A549 (cell line): ENCODE results near the gene TMEM163. TPM values are rescaled to one million over a fixed set of nuclear protein-coding genes. Genes with fewer than 3 reads are reported as not detected.

Source experiments
- ATAC-seq, 2 experiments: fragments of 200-7000 bp in 1 of 2; fragments of >200 bp in 1 of 2; cut with Nextera tagmentation in 1 of 2; cut with Tn5 transposase in 1 of 2; 3 replicates each; pipeline versions ENCODE4 v1.8.0 to v1.9.1; 2018 to 2020; ENCODE audit warnings: mild to moderate bottlenecking in 1 of 2, moderate library complexity in 1 of 2
- CTCF ChIA-PET: fragments of 300-600 bp; sonication (Branson Sonifier 250); formaldehyde crosslinking; extraction: SDS; loops from one replicate; lab custom pipeline; 2021; ENCODE audit warnings: antibody characterized with exemption, inconsistent platforms; lab: Yijun Ruan, JAX
- POLR2A ChIA-PET: fragments of 350-600 bp; formaldehyde crosslinking; extraction: SDS; loops from one replicate; lab custom pipeline; 2021; ENCODE audit warnings: antibody characterized with exemption, inconsistent platforms; lab: Yijun Ruan, JAX
- DNase-seq, 2 experiments: peaks; one replicate each; pipeline versions ENCODE4 v3.0.0 to v3.0.0-alpha.2; 2011 to 2016; ENCODE audit warnings: low read depth in 1 of 2, low spot score in 1 of 2
- FAIRE-seq: peaks from 2 replicates; lab custom pipeline; 2011; peaks lifted over from hg19 to GRCh38; lab: Jason Lieb, UNC
- H3K27ac ChIP-seq, 2 experiments: fragments of >200 bp; sonication (Bioruptor Twin); formaldehyde crosslinking; 3 replicates each; pipeline ENCODE4 v1.5.1; 2016 to 2017
- H3K4me1 ChIP-seq: fragments of >200 bp; sonication (Bioruptor Twin); formaldehyde crosslinking; 3 replicates; pipeline ENCODE4 v1.6.1; 2016
- H3K4me2 ChIP-seq: fragments of >200 bp; sonication (Bioruptor Twin); formaldehyde crosslinking; 3 replicates; pipeline ENCODE4 v1.6.1; 2016
- H3K4me3 ChIP-seq: fragments of >200 bp; sonication (Bioruptor Twin); formaldehyde crosslinking; 3 replicates; pipeline ENCODE4 v1.5.1; 2016
- H3K9me3 ChIP-seq: fragments of >200 bp; sonication (Bioruptor Twin); formaldehyde crosslinking; 3 replicates; pipeline ENCODE4 v1.6.1; 2016
- CBX8 ChIP-seq: fragments of 200-600 bp; sonication (generic); IDR thresholded peaks from 2 replicates; pipeline ENCODE4 v1.6.1; 2016
- CHD4 ChIP-seq: fragments of 200-600 bp; sonication (generic); IDR thresholded peaks from 2 replicates; pipeline ENCODE4 v1.6.1; 2016; ENCODE audit warnings: antibody characterized with exemption, mild to moderate bottlenecking, borderline replicate concordance
- EP300 ChIP-seq, 2 experiments: fragments of >200 bp; sonication (Bioruptor Twin); formaldehyde crosslinking; IDR thresholded peaks; 2 replicates in 1 of 2; 3 replicates in 1 of 2; pipeline ENCODE4 v1.6.1; 2016 to 2017
- FOXS1 ChIP-seq: fragments of 250-450 bp; sonication (Bioruptor Pico); IDR thresholded peaks from 2 replicates; pipeline ENCODE4 v1.5.0; 2020; ENCODE audit warnings: mild to moderate bottlenecking, moderate library complexity
- GATA3 ChIP-seq: IDR thresholded peaks from 2 replicates; pipeline ENCODE4 v1.6.1; 2012; ENCODE audit warnings: borderline replicate concordance
- HOXA7 ChIP-seq: fragments of 250-450 bp; sonication (Bioruptor Pico); IDR thresholded peaks from 2 replicates; pipeline ENCODE4 v1.5.0; 2020; ENCODE audit warnings: mild to moderate bottlenecking, moderate library complexity
- HOXB13 ChIP-seq: fragments of 250-450 bp; sonication (Bioruptor Pico); IDR thresholded peaks from 2 replicates; pipeline ENCODE4 v1.5.0; 2020; ENCODE audit warnings: low read depth, mild to moderate bottlenecking, moderate library complexity
- HOXB5 ChIP-seq: fragments of 250-450 bp; sonication (Bioruptor Pico); IDR thresholded peaks from 2 replicates; pipeline ENCODE4 v1.5.0; 2020; ENCODE audit warnings: mild to moderate bottlenecking, moderate library complexity
- JUN ChIP-seq, 2 experiments: fragments of >200 bp; sonication (Bioruptor Twin); formaldehyde crosslinking; IDR thresholded peaks; 2 replicates in 1 of 2; 3 replicates in 1 of 2; pipeline ENCODE4 v1.6.1; 2016 to 2017
- KDM1A ChIP-seq: fragments of 200-600 bp; sonication (generic); IDR thresholded peaks from 2 replicates; pipeline ENCODE4 v1.6.1; 2016; ENCODE audit warnings: low read depth, mild to moderate bottlenecking
- KDM5A ChIP-seq: fragments of 200-600 bp; sonication (generic); IDR thresholded peaks from 2 replicates; pipeline ENCODE4 v1.6.1; 2016; ENCODE audit warnings: antibody characterized with exemption, mild to moderate bottlenecking
- MAFK ChIP-seq: fragments of 450-650 bp; IDR thresholded peaks from 2 replicates; pipeline ENCODE4 v1.6.1; 2014; ENCODE audit not compliant: partially characterized antibody
- MAX ChIP-seq: IDR thresholded peaks from 2 replicates; pipeline ENCODE4 v1.6.1; 2012
- NFE2L2 ChIP-seq: fragments of 150-350 bp; conservative IDR thresholded peaks from 2 replicates; pipeline ENCODE4 v1.6.1; 2014; ENCODE audit warnings: low read length
- NPAS2 ChIP-seq: fragments of 250-450 bp; sonication (Bioruptor Pico); IDR thresholded peaks from 2 replicates; pipeline ENCODE4 v1.8.0; 2022; ENCODE audit warnings: mild to moderate bottlenecking, moderate library complexity, borderline replicate concordance
- NR3C1 ChIP-seq: fragments of >200 bp; sonication (Bioruptor Twin); formaldehyde crosslinking; IDR thresholded peaks from 3 replicates; pipeline ENCODE4 v1.6.1; 2017
- PBX3 ChIP-seq: IDR thresholded peaks from 2 replicates; pipeline ENCODE4 v1.6.1; 2012
- RAD21 ChIP-seq, 2 experiments: fragments of >200 bp in 1 of 2; sonication (Bioruptor Twin) in 1 of 2; formaldehyde crosslinking in 1 of 2; IDR thresholded peaks in 1 of 2; conservative IDR thresholded peaks in 1 of 2; 2 replicates in 1 of 2; 3 replicates in 1 of 2; pipeline ENCODE4 v1.6.1; 2012 to 2018; ENCODE audit warnings: inconsistent platforms in 1 of 2
- RARB ChIP-seq: fragments of 250-450 bp; sonication (Bioruptor Pico); IDR thresholded peaks from 2 replicates; pipeline ENCODE4 v1.8.0; 2021; ENCODE audit warnings: mild to moderate bottlenecking, moderate library complexity
- SREBF2 ChIP-seq: fragments of 450-650 bp; IDR thresholded peaks from 2 replicates; pipeline ENCODE4 v1.6.1; 2014; ENCODE audit warnings: mild to moderate bottlenecking, moderate library complexity
- TFCP2L1 ChIP-seq: fragments of 250-450 bp; sonication (Bioruptor Pico); IDR thresholded peaks from 2 replicates; pipeline ENCODE4 v1.5.0; 2021; ENCODE audit warnings: mild to moderate bottlenecking
- TP53 ChIP-seq: fragments of 250-450 bp; sonication (Bioruptor Pico); IDR thresholded peaks from 2 replicates; pipeline ENCODE4 v1.5.0; 2021; ENCODE audit warnings: mild to moderate bottlenecking, moderate library complexity
- USF2 ChIP-seq: fragments of 450-650 bp; IDR thresholded peaks from 2 replicates; pipeline ENCODE4 v1.6.1; 2014; ENCODE audit warnings: antibody characterized with exemption
- ZC3H11A ChIP-seq: fragments of 450-650 bp; IDR thresholded peaks from 2 replicates; pipeline ENCODE4 v1.6.1; 2014; ENCODE audit warnings: antibody characterized with exemption, mild to moderate bottlenecking
- ZFP36 ChIP-seq: fragments of 450-650 bp; IDR thresholded peaks from 2 replicates; pipeline ENCODE4 v1.6.1; 2014; ENCODE audit warnings: borderline replicate concordance; ENCODE audit not compliant: partially characterized antibody
- ZNF302 ChIP-seq: fragments of 250-450 bp; sonication (Bioruptor Pico); IDR thresholded peaks from 2 replicates; pipeline ENCODE4 v1.9.0; 2021; ENCODE audit warnings: inconsistent platforms, mild to moderate bottlenecking, moderate library complexity
- ZSCAN20 ChIP-seq: fragments of 250-450 bp; sonication (Bioruptor Pico); IDR thresholded peaks from 2 replicates; pipeline ENCODE4 v1.8.0; 2022; ENCODE audit warnings: mild to moderate bottlenecking, moderate library complexity
- WGBS: methylation state at CpG from one replicate; pipeline ENCODE4 v1.1.6; 2017; ENCODE audit errors: missing lambda C conversion rate; 5-methylcytosine and 5-hydroxymethylcytosine counted together
- polyA plus RNA-seq, 4 experiments: library from polyadenylated mRNA; depleted of rRNA in 3 of 4; stranded (reverse); fragments of >200 nt; fragmentation: RNase III in 1 of 4; extraction: RNeasy Plus Mini Kit Qiagen cat#74134 plus additional on column Dnase treatment in 1 of 4; gene quantifications; 2 replicates in 3 of 4; 3 replicates in 1 of 4; pipeline ENCODE4 v1.2.3, GENCODE V29; 2011 to 2017
- TF ChIP-seq, protein P1 (sequence below): fragments of 250-450 bp; sonication (Bioruptor Pico); IDR thresholded peaks from 2 replicates; pipeline ENCODE4 v1.5.0; 2021; ENCODE audit warnings: mild to moderate bottlenecking, moderate library complexity, borderline replicate concordance
- TF ChIP-seq, protein P2 (sequence below): fragments of >200 bp; sonication (Bioruptor Twin); formaldehyde crosslinking; IDR thresholded peaks from 3 replicates; pipeline ENCODE4 v1.6.1; 2016
- TF ChIP-seq, protein P3 (sequence below): fragments of 150-350 bp; IDR thresholded peaks from 2 replicates; pipeline ENCODE4 v1.6.1; 2014; ENCODE audit warnings: low read depth, mild to moderate bottlenecking, low read length

The TMEM163 gene
- polyA plus RNA-seq, 2 of the 4 experiments (the other 2 are of a cell fraction): not detected

GRCh38 chr2:134593519-134593918 is 125.3 kb downstream of the TMEM163 start:
- Histone ChIP-seq H3K4me3 (no peak overlapping the region), H3K4me2 (no peak overlapping the region), H3K9me3 (peaks cover 7% of the 10 kb centered on the region), H3K4me1 (no peaks in the 10 kb centered on the region), H3K27ac (no peak overlapping the region)
- no peak for TF ChIP-seq CBX8
- no peak for TF ChIP-seq RAD21 (conservative IDR thresholded peaks at IDR 0.05 in 1 of 2, IDR thresholded peaks at IDR 0.05 in 1 of 2)
- TF ChIP-seq, protein P1, sequence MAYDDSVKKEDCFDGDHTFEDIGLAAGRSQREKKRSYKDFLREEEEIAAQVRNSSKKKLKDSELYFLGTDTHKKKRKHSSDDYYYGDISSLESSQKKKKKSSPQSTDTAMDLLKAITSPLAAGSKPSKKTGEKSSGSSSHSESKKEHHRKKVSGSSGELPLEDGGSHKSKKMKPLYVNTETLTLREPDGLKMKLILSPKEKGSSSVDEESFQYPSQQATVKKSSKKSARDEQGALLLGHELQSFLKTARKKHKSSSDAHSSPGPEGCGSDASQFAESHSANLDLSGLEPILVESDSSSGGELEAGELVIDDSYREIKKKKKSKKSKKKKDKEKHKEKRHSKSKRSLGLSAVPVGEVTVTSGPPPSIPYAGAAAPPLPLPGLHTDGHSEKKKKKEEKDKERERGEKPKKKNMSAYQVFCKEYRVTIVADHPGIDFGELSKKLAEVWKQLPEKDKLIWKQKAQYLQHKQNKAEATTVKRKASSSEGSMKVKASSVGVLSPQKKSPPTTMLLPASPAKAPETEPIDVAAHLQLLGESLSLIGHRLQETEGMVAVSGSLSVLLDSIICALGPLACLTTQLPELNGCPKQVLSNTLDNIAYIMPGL (CRISPR knock-in tag): no peak
- ChIA-PET POLR2A (no interaction called here), CTCF (interaction anchor here (0.7 kb wide), 1 partner anchor 17 kb away, joined by 3 read pairs; no protein-coding TSS in a partner anchor)
- 42% methylated on average over 8 of the region's 8 CpGs for WGBS
- no peak for FAIRE-seq
- no peak for DNase-seq
- no peak for ATAC-seq

DNA sequence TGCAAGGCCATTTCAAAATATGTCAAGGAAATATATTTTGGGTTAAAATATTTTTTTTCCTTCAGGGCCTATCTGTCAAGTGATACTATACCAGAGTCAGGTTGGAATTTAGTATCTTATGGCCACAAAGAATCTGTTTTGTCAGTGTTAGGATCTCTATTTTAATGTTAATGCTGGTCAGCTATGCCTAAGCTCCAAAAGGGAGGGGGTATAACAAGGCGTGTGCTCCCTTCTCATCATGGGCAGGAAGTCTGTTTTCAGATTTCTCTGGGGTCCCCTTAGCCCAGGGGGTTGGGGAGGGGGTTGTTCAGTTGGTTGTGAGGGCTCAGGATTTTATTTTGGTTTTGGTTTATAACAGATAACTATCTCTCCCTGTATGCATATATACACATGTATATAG is 126.4 kb downstream of the TMEM163 start:
- no peak for FAIRE-seq
- H3K4me2 ChIP-seq: no peak overlapping the region
- DNase-seq: no peak
- no peak for ATAC-seq
- no peak overlapping the region for H3K27ac ChIP-seq
- peaks cover 7% of the 10 kb centered on the region for H3K9me3 ChIP-seq
- no peaks in the 10 kb centered on the region for H3K4me1 ChIP-seq
- POLR2A ChIA-PET: no interaction called here
- CTCF ChIA-PET: interaction anchor here (0.6 kb wide), 1 partner anchor 44 kb away, joined by 3 read pairs; no protein-coding TSS in a partner anchor
- no peak for TF ChIP-seq KDM1A
- no peak for TF ChIP-seq HOXB13 (CRISPR knock-in tag)
- no peak for TF ChIP-seq JUN (IDR thresholded peaks at IDR 0.05)
- TF ChIP-seq GATA3: no peak
- TF ChIP-seq HOXA7 (CRISPR knock-in tag): no peak
- TF ChIP-seq ZC3H11A: no peak
- TF ChIP-seq CHD4: no peak
- no peak for TF ChIP-seq CBX8
- TF ChIP-seq ZNF302 (CRISPR knock-in tag): no peak
- TF ChIP-seq, protein P2, sequence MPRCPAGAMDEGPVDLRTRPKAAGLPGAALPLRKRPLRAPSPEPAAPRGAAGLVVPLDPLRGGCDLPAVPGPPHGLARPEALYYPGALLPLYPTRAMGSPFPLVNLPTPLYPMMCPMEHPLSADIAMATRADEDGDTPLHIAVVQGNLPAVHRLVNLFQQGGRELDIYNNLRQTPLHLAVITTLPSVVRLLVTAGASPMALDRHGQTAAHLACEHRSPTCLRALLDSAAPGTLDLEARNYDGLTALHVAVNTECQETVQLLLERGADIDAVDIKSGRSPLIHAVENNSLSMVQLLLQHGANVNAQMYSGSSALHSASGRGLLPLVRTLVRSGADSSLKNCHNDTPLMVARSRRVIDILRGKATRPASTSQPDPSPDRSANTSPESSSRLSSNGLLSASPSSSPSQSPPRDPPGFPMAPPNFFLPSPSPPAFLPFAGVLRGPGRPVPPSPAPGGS: no peak
- TF ChIP-seq RARB (CRISPR knock-in tag): no peak
- no peak for TF ChIP-seq KDM5A
- no peak for TF ChIP-seq HOXB5 (CRISPR knock-in tag)
- no peak for TF ChIP-seq NPAS2 (CRISPR knock-in tag)
- no peak for TF ChIP-seq MAX
- no peak for TF ChIP-seq NR3C1
- no peak for TF ChIP-seq TP53 (CRISPR knock-in tag)
- 13% methylated on average over 1 of the region's 1 CpG for WGBS
- no peak overlapping the region for H3K4me3 ChIP-seq

DNA sequence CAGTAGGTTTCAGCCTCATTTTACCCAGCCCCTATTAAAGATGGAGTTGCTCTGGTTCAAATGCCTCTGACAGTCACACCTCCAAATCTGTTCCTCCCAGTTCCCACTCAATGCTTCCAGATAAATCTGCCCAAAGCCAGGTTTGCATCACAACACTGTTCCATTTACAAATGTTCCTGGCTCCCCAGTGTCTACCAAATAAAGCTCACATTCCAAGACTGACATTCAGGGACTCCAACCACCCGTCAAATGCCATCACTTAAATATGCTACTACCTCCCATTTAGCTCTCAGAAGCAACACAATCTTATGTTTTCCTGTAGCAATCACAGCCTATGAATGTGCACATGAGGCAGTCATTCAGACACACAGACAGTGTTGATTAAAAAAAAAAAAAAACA is 127.3 kb downstream of the TMEM163 start:
- POLR2A ChIA-PET: no interaction called here
- H3K9me3 ChIP-seq: peaks cover 7% of the 10 kb centered on the region
- WGBS: 13% methylated on average over 1 of the region's 1 CpG
- H3K27ac ChIP-seq: no peak overlapping the region
- no peak overlapping the region for H3K4me2 ChIP-seq
- ATAC-seq (no peak), FAIRE-seq (no peak), DNase-seq (no peak)
- no peaks in the 10 kb centered on the region for H3K4me1 ChIP-seq
- CTCF ChIA-PET: interaction anchor here (0.6 kb wide), 2 partner anchors 43 to 116 kb away, joined by 3 read pairs; no protein-coding TSS in a partner anchor
- no peak overlapping the region for H3K4me3 ChIP-seq
- TF ChIP-seq PBX3: no peak
- TF ChIP-seq EP300 (IDR thresholded peaks at IDR 0.05): no peak
- TF ChIP-seq HOXB13 (CRISPR knock-in tag): no peak
- TF ChIP-seq, protein P3, sequence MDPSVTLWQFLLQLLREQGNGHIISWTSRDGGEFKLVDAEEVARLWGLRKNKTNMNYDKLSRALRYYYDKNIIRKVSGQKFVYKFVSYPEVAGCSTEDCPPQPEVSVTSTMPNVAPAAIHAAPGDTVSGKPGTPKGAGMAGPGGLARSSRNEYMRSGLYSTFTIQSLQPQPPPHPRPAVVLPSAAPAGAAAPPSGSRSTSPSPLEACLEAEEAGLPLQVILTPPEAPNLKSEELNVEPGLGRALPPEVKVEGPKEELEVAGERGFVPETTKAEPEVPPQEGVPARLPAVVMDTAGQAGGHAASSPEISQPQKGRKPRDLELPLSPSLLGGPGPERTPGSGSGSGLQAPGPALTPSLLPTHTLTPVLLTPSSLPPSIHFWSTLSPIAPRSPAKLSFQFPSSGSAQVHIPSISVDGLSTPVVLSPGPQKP: no peak
- TF ChIP-seq ZC3H11A: no peak
- TF ChIP-seq NFE2L2: no peak
- no peak for TF ChIP-seq KDM5A
- TF ChIP-seq TP53 (CRISPR knock-in tag): no peak
- no peak for TF ChIP-seq ZFP36
- no peak for TF ChIP-seq ZSCAN20
- no peak for TF ChIP-seq TFCP2L1 (CRISPR knock-in tag)
- no peak for TF ChIP-seq USF2
- no peak for TF ChIP-seq ZNF302 (CRISPR knock-in tag)
- no peak for TF ChIP-seq MAFK
- no peak for TF ChIP-seq CHD4
- no peak for TF ChIP-seq FOXS1 (CRISPR knock-in tag)
- no peak for TF ChIP-seq SREBF2
